ENCODE data around the gene TXNDC16.
A peak's percentile ranks its signal among the peaks of the same experiment; 100 is the strongest.

The TXNDC16 gene

GRCh38 chr14:52553671-52554575 lies 1.6 kb upstream of the TXNDC16 start:
- Histone ChIP-seq H3K27me3 (ENCODE audit: control insufficient read depth, insufficient read depth, low read length) (no peaks in the 10 kb centered on the region), H3K27ac (ENCODE audit: low read depth, low read length) (no peak overlapping the region), H3K36me3 (ENCODE audit: control insufficient read depth, insufficient read depth, low read length) (no peaks in the 10 kb centered on the region), H3K4me3 (ENCODE audit: low read length) (peak overlapping the region; percentile 84), H3K4me1 (ENCODE audit: control insufficient read depth, insufficient read depth, low read length) (peaks cover 4% of the 10 kb centered on the region), H3K9ac (ENCODE audit: low read length) (peak overlapping the region; percentile 26)

DNA sequence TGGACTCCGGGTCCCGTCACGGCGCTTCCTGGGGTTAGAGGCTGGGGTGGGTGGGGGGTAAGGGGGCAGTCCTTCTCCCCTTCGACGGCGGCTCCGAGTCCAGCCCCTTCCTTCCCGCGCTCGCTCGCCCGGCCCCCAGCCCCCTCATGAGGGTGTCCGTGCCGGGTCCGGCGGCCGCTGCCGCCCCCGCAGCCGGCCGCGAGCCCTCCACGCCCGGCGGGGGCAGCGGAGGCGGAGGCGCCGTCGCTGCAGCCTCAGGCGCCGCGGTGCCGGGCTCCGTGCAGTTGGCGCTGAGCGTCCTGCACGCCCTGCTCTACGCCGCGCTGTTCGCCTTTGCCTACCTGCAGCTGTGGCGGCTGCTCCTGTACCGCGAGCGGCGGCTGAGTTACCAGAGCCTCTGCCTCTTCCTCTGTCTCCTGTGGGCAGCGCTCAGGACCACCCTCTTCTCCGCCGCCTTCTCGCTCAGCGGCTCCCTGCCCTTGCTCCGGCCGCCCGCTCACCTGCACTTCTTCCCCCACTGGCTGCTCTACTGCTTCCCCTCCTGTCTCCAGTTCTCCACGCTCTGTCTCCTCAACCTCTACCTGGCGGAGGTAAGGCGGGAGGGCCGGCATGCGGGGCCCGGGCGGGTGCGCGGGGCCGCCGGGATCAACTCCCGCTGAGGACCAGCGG lies 831 bp upstream of the TXNDC16 start:
- Histone ChIP-seq H3K9ac (ENCODE audit: low read length) (peak overlapping the region; percentile 52), H3K4me1 (ENCODE audit: control insufficient read depth, insufficient read depth, low read length) (peaks cover 4% of the 10 kb centered on the region), H3K27me3 (ENCODE audit: control insufficient read depth, insufficient read depth, low read length) (no peaks in the 10 kb centered on the region), H3K4me3 (ENCODE audit: low read length) (peak overlapping the region; percentile 84), H3K36me3 (ENCODE audit: control insufficient read depth, insufficient read depth, low read length) (no peaks in the 10 kb centered on the region), H3K27ac (ENCODE audit: low read depth, low read length) (peak overlapping the region; percentile 33)

GRCh38 chr14:52551696-52552062 lies 626 bp downstream of the TXNDC16 start:
- H3K9ac ChIP-seq (ENCODE audit: low read length): peak overlapping the region; percentile 97
- H3K36me3 ChIP-seq (ENCODE audit: control insufficient read depth, insufficient read depth, low read length): no peaks in the 10 kb centered on the region
- peak overlapping the region; percentile 82 for H3K27ac ChIP-seq (ENCODE audit: low read depth, low read length)
- H3K27me3 ChIP-seq (ENCODE audit: control insufficient read depth, insufficient read depth, low read length): no peaks in the 10 kb centered on the region
- H3K4me3 ChIP-seq (ENCODE audit: low read length): peak overlapping the region; percentile 92
- peaks cover 4% of the 10 kb centered on the region for H3K4me1 ChIP-seq (ENCODE audit: control insufficient read depth, insufficient read depth, low read length)

- Histone ChIP-seq H3K36me3 (ENCODE audit: control insufficient read depth, insufficient read depth, low read length) (no peaks in the 10 kb centered on the region), H3K9ac (ENCODE audit: low read length) (no peak overlapping the region), H3K4me1 (ENCODE audit: control insufficient read depth, insufficient read depth, low read length) (peaks cover 4% of the 10 kb centered on the region), H3K27me3 (ENCODE audit: control insufficient read depth, insufficient read depth, low read length) (no peaks in the 10 kb centered on the region), H3K27ac (ENCODE audit: low read depth, low read length) (no peak overlapping the region), H3K4me3 (ENCODE audit: low read length) (peak overlapping the region; percentile 92)
Observed at GRCh38 chr14:52551205-52551604, 1.1 kb downstream of the TXNDC16 start.

GRCh38 chr14:52550661-52551060 lies 1.6 kb downstream of the TXNDC16 start:
- H3K36me3 ChIP-seq (ENCODE audit: control insufficient read depth, insufficient read depth, low read length): no peaks in the 10 kb centered on the region
- no peak overlapping the region for H3K4me3 ChIP-seq (ENCODE audit: low read length)
- no peak overlapping the region for H3K27ac ChIP-seq (ENCODE audit: low read depth, low read length)
- no peaks in the 10 kb centered on the region for H3K27me3 ChIP-seq (ENCODE audit: control insufficient read depth, insufficient read depth, low read length)
- H3K4me1 ChIP-seq (ENCODE audit: control insufficient read depth, insufficient read depth, low read length): peaks cover 4% of the 10 kb centered on the region
- H3K9ac ChIP-seq (ENCODE audit: low read length): no peak overlapping the region

DNA sequence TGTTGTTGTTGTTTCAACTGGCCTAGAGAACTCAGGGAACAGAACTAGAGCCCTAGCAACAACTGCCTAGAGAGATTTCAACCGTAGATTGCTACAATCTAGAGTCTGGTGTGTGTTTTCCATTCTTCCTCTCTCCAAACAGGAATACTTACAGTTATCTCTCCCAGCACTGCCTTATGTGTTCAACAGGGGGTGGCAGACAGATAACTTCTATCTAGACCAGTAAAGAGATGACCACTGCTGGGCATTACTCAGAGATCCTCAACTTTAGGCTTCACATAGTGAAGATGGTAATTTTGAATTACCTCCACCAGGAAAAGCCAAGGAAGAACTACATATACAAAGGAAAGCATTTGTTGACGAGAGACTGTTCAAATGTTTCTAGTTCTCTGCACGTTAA lies 4.8 kb downstream of the TXNDC16 start:
- Histone ChIP-seq H3K27me3 (ENCODE audit: control insufficient read depth, insufficient read depth, low read length) (no peaks in the 10 kb centered on the region), H3K4me3 (ENCODE audit: low read length) (no peak overlapping the region), H3K36me3 (ENCODE audit: control insufficient read depth, insufficient read depth, low read length) (no peaks in the 10 kb centered on the region), H3K9ac (ENCODE audit: low read length) (no peak overlapping the region), H3K4me1 (ENCODE audit: control insufficient read depth, insufficient read depth, low read length) (no peaks in the 10 kb centered on the region), H3K27ac (ENCODE audit: low read depth, low read length) (no peak overlapping the region)

- H3K4me1 ChIP-seq (ENCODE audit: control insufficient read depth, insufficient read depth, low read length): no peaks in the 10 kb centered on the region
- H3K36me3 ChIP-seq (ENCODE audit: control insufficient read depth, insufficient read depth, low read length): no peaks in the 10 kb centered on the region
- no peaks in the 10 kb centered on the region for H3K27me3 ChIP-seq (ENCODE audit: control insufficient read depth, insufficient read depth, low read length)
- no peak overlapping the region for H3K4me3 ChIP-seq (ENCODE audit: low read length)
- H3K9ac ChIP-seq (ENCODE audit: low read length): no peak overlapping the region
- no peak overlapping the region for H3K27ac ChIP-seq (ENCODE audit: low read depth, low read length)
Observed at GRCh38 chr14:52547027-52547426, 5.3 kb downstream of the TXNDC16 start.

DNA sequence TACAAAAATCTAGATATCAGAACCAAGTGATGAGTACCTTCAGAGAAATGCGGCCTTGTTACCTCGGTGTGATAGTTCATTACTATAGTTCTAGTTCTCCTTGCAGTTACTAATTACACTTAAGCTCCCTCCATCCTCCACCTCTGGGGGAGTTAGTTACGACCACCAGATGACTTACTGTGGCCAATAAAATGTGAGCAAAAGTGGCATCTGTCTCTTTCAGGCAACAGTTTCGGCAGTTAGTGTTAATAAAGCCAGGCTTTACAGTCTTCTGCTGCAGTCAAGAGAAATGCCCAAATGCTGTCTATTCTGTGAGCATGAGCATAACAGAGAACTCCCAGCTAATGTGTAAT lies 6.0 kb downstream of the TXNDC16 start:
- no peaks in the 10 kb centered on the region for H3K36me3 ChIP-seq (ENCODE audit: control insufficient read depth, insufficient read depth, low read length)
- H3K9ac ChIP-seq (ENCODE audit: low read length): no peak overlapping the region
- H3K27ac ChIP-seq (ENCODE audit: low read depth, low read length): no peak overlapping the region

DNA sequence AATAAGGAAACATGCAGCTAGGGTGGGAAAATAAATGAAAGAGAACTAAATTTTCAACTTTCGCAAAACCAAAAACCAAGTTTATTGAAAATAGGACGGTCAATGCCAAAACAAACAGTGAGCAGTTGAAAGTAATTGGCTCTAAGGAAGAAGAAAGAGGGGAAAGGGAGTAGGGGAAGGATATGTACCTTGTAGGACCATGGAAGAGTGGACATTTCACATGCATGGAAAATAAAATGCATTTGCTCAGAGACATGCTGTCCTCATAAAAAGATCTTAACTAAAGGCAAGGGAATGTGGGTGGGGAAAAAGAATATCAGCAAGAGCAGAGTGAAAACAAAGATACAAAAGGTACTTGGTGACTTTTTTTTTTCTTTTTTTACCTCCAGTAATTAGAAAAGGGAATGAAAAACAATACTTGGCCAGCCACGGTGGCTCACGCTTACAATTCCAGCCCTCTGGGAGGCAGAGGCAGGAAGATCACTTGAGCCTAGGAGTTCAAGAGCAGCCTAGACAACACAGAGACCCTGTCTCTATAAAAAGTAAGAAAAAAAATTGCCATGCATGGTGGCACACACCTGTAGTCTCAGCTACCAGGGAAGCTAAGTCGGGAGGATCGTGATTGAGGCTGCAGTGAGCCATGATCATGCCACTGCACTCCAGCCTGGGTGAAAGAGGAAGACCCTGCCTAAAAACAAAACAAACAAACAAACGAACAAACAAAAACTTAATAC lies 6.6 kb downstream of the TXNDC16 start:
- Histone ChIP-seq H3K27ac (ENCODE audit: low read depth, low read length) (no peak overlapping the region), H3K9ac (ENCODE audit: low read length) (no peak overlapping the region), H3K4me1 (ENCODE audit: control insufficient read depth, insufficient read depth, low read length) (no peaks in the 10 kb centered on the region), H3K27me3 (ENCODE audit: control insufficient read depth, insufficient read depth, low read length) (no peaks in the 10 kb centered on the region), H3K4me3 (ENCODE audit: low read length) (no peak overlapping the region), H3K36me3 (ENCODE audit: control insufficient read depth, insufficient read depth, low read length) (no peaks in the 10 kb centered on the region)

More for the DNA sequence above, 6.0 kb downstream of the TXNDC16 start:
- no peaks in the 10 kb centered on the region for H3K27me3 ChIP-seq (ENCODE audit: control insufficient read depth, insufficient read depth, low read length)
- no peaks in the 10 kb centered on the region for H3K4me1 ChIP-seq (ENCODE audit: control insufficient read depth, insufficient read depth, low read length)
- no peak overlapping the region for H3K4me3 ChIP-seq (ENCODE audit: low read length)

- no peak overlapping the region for H3K9ac ChIP-seq (ENCODE audit: low read length)
- no peaks in the 10 kb centered on the region for H3K27me3 ChIP-seq (ENCODE audit: control insufficient read depth, insufficient read depth, low read length)
- H3K27ac ChIP-seq (ENCODE audit: low read depth, low read length): no peak overlapping the region
- H3K4me1 ChIP-seq (ENCODE audit: control insufficient read depth, insufficient read depth, low read length): no peaks in the 10 kb centered on the region
- peaks cover 10% of the 10 kb centered on the region for H3K36me3 ChIP-seq (ENCODE audit: control insufficient read depth, insufficient read depth, low read length)
- H3K4me3 ChIP-seq (ENCODE audit: low read length): no peak overlapping the region
Observed at GRCh38 chr14:52538623-52539022, 13.7 kb downstream of the TXNDC16 start.

DNA sequence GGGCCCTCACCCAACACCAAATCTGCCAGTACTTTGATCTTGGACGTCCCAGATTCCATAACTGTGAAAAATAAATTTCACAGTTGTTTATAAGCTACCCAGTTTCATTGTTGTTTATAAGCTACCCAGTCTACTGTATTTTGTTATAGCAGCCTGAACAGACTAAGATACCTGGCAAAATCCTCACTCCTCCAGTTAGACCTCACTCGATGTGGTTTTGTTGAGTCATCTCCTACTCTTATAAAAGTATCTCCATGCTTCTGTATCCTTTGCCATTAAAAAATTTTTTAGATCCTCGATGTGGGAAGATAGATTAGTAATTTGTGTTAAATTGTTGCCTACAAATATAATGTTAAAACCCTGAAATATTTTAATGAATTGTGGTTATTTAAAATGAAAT lies 16.0 kb downstream of the TXNDC16 start:
- no peak overlapping the region for H3K4me3 ChIP-seq (ENCODE audit: low read length)
- no peaks in the 10 kb centered on the region for H3K4me1 ChIP-seq (ENCODE audit: control insufficient read depth, insufficient read depth, low read length)
- no peak overlapping the region for H3K9ac ChIP-seq (ENCODE audit: low read length)
- H3K27ac ChIP-seq (ENCODE audit: low read depth, low read length): no peak overlapping the region
- peaks cover 11% of the 10 kb centered on the region for H3K36me3 ChIP-seq (ENCODE audit: control insufficient read depth, insufficient read depth, low read length)
- H3K27me3 ChIP-seq (ENCODE audit: control insufficient read depth, insufficient read depth, low read length): no peaks in the 10 kb centered on the region

- peaks cover 8% of the 10 kb centered on the region for H3K36me3 ChIP-seq (ENCODE audit: control insufficient read depth, insufficient read depth, low read length)
- no peak overlapping the region for H3K9ac ChIP-seq (ENCODE audit: low read length)
- H3K4me1 ChIP-seq (ENCODE audit: control insufficient read depth, insufficient read depth, low read length): no peaks in the 10 kb centered on the region
- H3K27ac ChIP-seq (ENCODE audit: low read depth, low read length): no peak overlapping the region
- no peaks in the 10 kb centered on the region for H3K27me3 ChIP-seq (ENCODE audit: control insufficient read depth, insufficient read depth, low read length)
- H3K4me3 ChIP-seq (ENCODE audit: low read length): no peak overlapping the region
Observed at GRCh38 chr14:52531481-52531880, 20.8 kb downstream of the TXNDC16 start.

Measured in rectal smooth muscle tissue (tissue), 1 donor.